OCI-LY7 (cell line): ENCODE measurements around the gene SLC13A5. TPM values are rescaled to one million over a fixed set of nuclear protein-coding genes. Genes with fewer than 3 reads are reported as not detected.

Source experiments
- BruUV-seq: library from RNA; stranded (reverse); fragments of 400-500 nt; replicated peaks from 2 replicates; lab custom pipeline; 2021; lab: Mats Ljungman, UMichigan
- CTCF ChIA-PET: fragments of 300-600 bp; sonication (Branson Sonifier 250); formaldehyde crosslinking; loops from one replicate; lab custom pipeline; 2022; ENCODE audit warnings: antibody characterized with exemption; ENCODE audit not compliant: unreplicated experiment; lab: Charles Lee
- POLR2A ChIA-PET: fragments of 300-600 bp; sonication (Branson Sonifier 250); formaldehyde crosslinking; loops from one replicate; lab custom pipeline; 2022; ENCODE audit warnings: antibody characterized with exemption; lab: Charles Lee
- DNase-seq: peaks from one replicate; pipeline ENCODE4 v3.0.0-alpha.2; 2015; ENCODE audit warnings: low spot score
- H2AFZ ChIP-seq: fragments of 200-600 bp; sonication (generic), shearing (Covaris generic); 2 replicates; pipeline ENCODE4 v1.6.1; 2014; ENCODE audit warnings: mild to moderate bottlenecking, antibody characterized with exemption, low read length, moderate library complexity
- H3K27ac ChIP-seq: fragments of 200-600 bp; sonication (generic); 2 replicates; pipeline ENCODE4 v1.5.1; 2014; ENCODE audit warnings: mixed run types, low read depth, mild to moderate bottlenecking, moderate library complexity, low read length, inconsistent platforms; ENCODE audit not compliant: poor library complexity, severe bottlenecking
- H3K36me3 ChIP-seq: fragments of 200-600 bp; sonication (generic); 2 replicates; pipeline ENCODE4 v1.6.1; 2014; ENCODE audit warnings: mild to moderate bottlenecking, antibody characterized with exemption, low read length, moderate library complexity, mixed read lengths; ENCODE audit not compliant: insufficient read depth
- H3K4me1 ChIP-seq: fragments of 200-600 bp; sonication (generic); 2 replicates; pipeline ENCODE4 v1.5.1; 2014; ENCODE audit warnings: mild to moderate bottlenecking, low read length; ENCODE audit not compliant: insufficient read depth, poor library complexity, severe bottlenecking
- H3K4me2 ChIP-seq: fragments of 200-600 bp; sonication (generic); 2 replicates; pipeline ENCODE4 v1.6.1; 2014; ENCODE audit warnings: mild to moderate bottlenecking, low read length
- H3K4me3 ChIP-seq: fragments of 200-600 bp; sonication (generic); 2 replicates; pipeline ENCODE4 v1.5.1; 2014; ENCODE audit warnings: mild to moderate bottlenecking, low read depth, low read length; ENCODE audit not compliant: poor library complexity, severe bottlenecking
- H3K79me2 ChIP-seq: fragments of 200-600 bp; sonication (generic); 2 replicates; pipeline ENCODE4 v1.6.1; 2016; ENCODE audit warnings: low read depth, mild to moderate bottlenecking, low read length, moderate library complexity, mixed read lengths; ENCODE audit not compliant: insufficient read depth
- H3K9me2 ChIP-seq: fragments of 200-600 bp; sonication (generic); 2 replicates; pipeline ENCODE4 v1.6.1; 2016; ENCODE audit warnings: mild to moderate bottlenecking, low read length, mixed read lengths; ENCODE audit not compliant: insufficient read depth
- H3K9me3 ChIP-seq: fragments of 200-600 bp; sonication (generic); 2 replicates; pipeline ENCODE4 v1.6.1; 2014; ENCODE audit warnings: mild to moderate bottlenecking, mixed run types, low read length, mixed read lengths
- H4K20me1 ChIP-seq: fragments of 200-600 bp; sonication (generic); 2 replicates; pipeline ENCODE4 v1.6.1; 2014; ENCODE audit warnings: mild to moderate bottlenecking, antibody characterized with exemption, low read length, moderate library complexity, mixed read lengths; ENCODE audit not compliant: insufficient read depth
- CTCF ChIP-seq: fragments of 200-600 bp; sonication (generic); conservative IDR thresholded peaks from 2 replicates; pipeline ENCODE4 v1.5.1; 2014; ENCODE audit warnings: mild to moderate bottlenecking, antibody characterized with exemption, low read length, moderate library complexity, mixed read lengths
- EZH2phosphoT487 ChIP-seq: fragments of 200-600 bp; sonication (generic); IDR thresholded peaks from 2 replicates; pipeline ENCODE4 v1.6.1; 2018; ENCODE audit warnings: low read depth, borderline replicate concordance, mild to moderate bottlenecking, mixed run types, antibody characterized with exemption, low read length, moderate library complexity, mixed read lengths
- intact Hi-C: fragments of 100-400 bp; cut with micrococcal nuclease; formaldehyde crosslinking; loops from one replicate; pipeline ENCODE4 v1.10.0; 2022; ENCODE audit not compliant: unreplicated experiment
- total RNA-seq, 2 experiments: library from RNA; depleted of rRNA in 1 of 2; stranded (reverse); fragments of >200 nt in 1 of 2; shearing (Covaris generic) in 1 of 2; gene quantifications; 2 replicates each; pipeline ENCODE4 v1.2.3, GENCODE V29; 2014 to 2022

Gene SLC13A5
- total RNA-seq, 2 experiments from 2014 or later: not detected

GRCh38 chr17:6681671-6682070 is 31.5 kb downstream of the SLC13A5 start:
- Histone ChIP-seq H2AFZ (no peak overlapping the region), H3K36me3 (no peaks in the 10 kb centered on the region), H3K4me2 (no peak overlapping the region), H3K9me2 (no peaks in the 10 kb centered on the region), H3K79me2 (no peaks in the 10 kb centered on the region), H3K4me3 (no peak overlapping the region), H4K20me1 (0 out of 2 replicates have a peak, but pooled peaks cover 2% of the 10 kb centered on the region), H3K27ac (no peak overlapping the region), H3K4me1 (no peaks in the 10 kb centered on the region), H3K9me3 (no peaks in the 10 kb centered on the region)
- ChIA-PET POLR2A (no interaction called here), CTCF (no interaction called here)
- intact Hi-C loops: no loop called here
- no TSS peak for BruUV-seq
- TF ChIP-seq CTCF (no peak), EZH2phosphoT487 (no peak)
- DNase-seq: no peak

GRCh38 chr17:6681176-6681575 is 32.0 kb downstream of the SLC13A5 start:
- Histone ChIP-seq H3K27ac (no peak overlapping the region), H3K79me2 (no peaks in the 10 kb centered on the region), H3K4me1 (no peaks in the 10 kb centered on the region), H3K4me3 (no peak overlapping the region), H4K20me1 (0 out of 2 replicates have a peak, but pooled peaks cover 4% of the 10 kb centered on the region), H3K4me2 (no peak overlapping the region), H2AFZ (no peak overlapping the region), H3K9me2 (no peaks in the 10 kb centered on the region), H3K36me3 (no peaks in the 10 kb centered on the region), H3K9me3 (no peaks in the 10 kb centered on the region)
- BruUV-seq: no TSS peak
- CTCF ChIA-PET: no interaction called here
- TF ChIP-seq EZH2phosphoT487 (no peak), CTCF (no peak)
- DNase-seq: no peak
- intact Hi-C loops: no loop called here
- POLR2A ChIA-PET: no interaction called here

- Histone ChIP-seq H3K4me1 (no peaks in the 10 kb centered on the region), H3K27ac (no peak overlapping the region), H3K79me2 (no peaks in the 10 kb centered on the region), H2AFZ (no peak overlapping the region), H3K9me2 (no peaks in the 10 kb centered on the region), H3K9me3 (no peaks in the 10 kb centered on the region), H3K36me3 (no peaks in the 10 kb centered on the region), H3K4me2 (no peak overlapping the region), H3K4me3 (no peak overlapping the region), H4K20me1 (0 out of 2 replicates have a peak, but pooled peaks cover 4% of the 10 kb centered on the region)
- TF ChIP-seq CTCF: no peak
- no peak for TF ChIP-seq EZH2phosphoT487
- no peak for DNase-seq
- no TSS peak for BruUV-seq
- POLR2A ChIA-PET: no interaction called here
- intact Hi-C loops: no loop called here
- CTCF ChIA-PET: no interaction called here
Observed at GRCh38 chr17:6679241-6679640, 33.9 kb downstream of the SLC13A5 start.
